Nephron (organoid): ENCODE measurements around the gene CABP5.

Experiments
- H3K27ac Mint-ChIP-seq, 3 experiments: 2 replicates each; pipeline ENCODE4 v1.8.0; 2020; ENCODE audit warnings: mixed read lengths in 3 of 3, mild to moderate bottlenecking in 2 of 3, moderate library complexity in 1 of 3
- H3K27me3 Mint-ChIP-seq: 2 replicates; pipeline ENCODE4 v1.8.0; 2021; ENCODE audit warnings: low read depth, mild to moderate bottlenecking, moderate library complexity, mixed read lengths
- H3K36me3 Mint-ChIP-seq: 2 replicates; pipeline ENCODE4 v1.8.0; 2020; ENCODE audit warnings: low read depth, mixed read lengths
- H3K4me1 Mint-ChIP-seq: 2 replicates; pipeline ENCODE4 v1.8.0; 2020; ENCODE audit warnings: mixed read lengths
- H3K4me3 Mint-ChIP-seq, 3 experiments: 2 replicates each; pipeline ENCODE4 v1.8.0; 2020; ENCODE audit warnings: mild to moderate bottlenecking in 3 of 3, mixed read lengths in 3 of 3, moderate library complexity in 2 of 3
- H3K9me3 Mint-ChIP-seq: 2 replicates; pipeline ENCODE4 v1.8.0; 2020; ENCODE audit warnings: mixed read lengths
- CTCF ChIP-seq, 3 experiments: fragments of 200-600 bp; sonication (generic); IDR thresholded peaks; one replicate each; pipeline ENCODE4 v1.5.0; 2021; ENCODE audit warnings: antibody characterized with exemption in 3 of 3; ENCODE audit not compliant: unreplicated experiment in 3 of 3

The CABP5 gene

GRCh38 chr19:48036765-48037164 lies 7.1 kb downstream of the CABP5 start:
- TF ChIP-seq CTCF (IDR thresholded peaks at IDR 0.05; ENCODE audit: unreplicated experiment in 3 of 3) = no peak
- Mint-ChIP-seq H3K9me3 (peaks cover 19% of the 10 kb centered on the region), H3K27ac (no peak overlapping the region), H3K36me3 (no peaks in the 10 kb centered on the region), H3K4me1 (no peaks in the 10 kb centered on the region), H3K4me3 (no peak overlapping the region), H3K27me3 (peaks cover 22% of the 10 kb centered on the region)

GRCh38 chr19:48033604-48034003 lies 10.3 kb downstream of the CABP5 start:
- Mint-ChIP-seq H3K27ac (no peak overlapping the region), H3K36me3 (no peaks in the 10 kb centered on the region), H3K9me3 (peaks cover 12% of the 10 kb centered on the region), H3K4me3 (no peak overlapping the region), H3K4me1 (no peaks in the 10 kb centered on the region), H3K27me3 (peaks cover 16% of the 10 kb centered on the region)
- TF ChIP-seq CTCF (IDR thresholded peaks at IDR 0.05; ENCODE audit: unreplicated experiment in 3 of 3) = no peak

- no peaks in the 10 kb centered on the region for H3K36me3 Mint-ChIP-seq
- no peak overlapping the region for H3K27ac Mint-ChIP-seq
- peaks cover 22% of the 10 kb centered on the region for H3K27me3 Mint-ChIP-seq
- H3K9me3 Mint-ChIP-seq = no peaks in the 10 kb centered on the region
- TF ChIP-seq CTCF (IDR thresholded peaks at IDR 0.05; ENCODE audit: unreplicated experiment in 3 of 3) = no peak
- H3K4me1 Mint-ChIP-seq = no peaks in the 10 kb centered on the region
- no peak overlapping the region for H3K4me3 Mint-ChIP-seq
These were observed 13.8 kb downstream of the CABP5 start for GRCh38 chr19:48030073-48030472.

GRCh38 chr19:48029431-48029830 lies 14.4 kb downstream of the CABP5 start:
- no peaks in the 10 kb centered on the region for H3K36me3 Mint-ChIP-seq
- no peaks in the 10 kb centered on the region for H3K9me3 Mint-ChIP-seq
- peaks cover 25% of the 10 kb centered on the region for H3K27me3 Mint-ChIP-seq
- TF ChIP-seq CTCF (IDR thresholded peaks at IDR 0.05; ENCODE audit: unreplicated experiment in 3 of 3) = no peak
- no peaks in the 10 kb centered on the region for H3K4me1 Mint-ChIP-seq
- no peak overlapping the region for H3K27ac Mint-ChIP-seq
- no peak overlapping the region for H3K4me3 Mint-ChIP-seq

GRCh38 chr19:48025480-48025879 lies 18.4 kb downstream of the CABP5 start:
- Mint-ChIP-seq H3K4me1 (no peaks in the 10 kb centered on the region), H3K27ac (no peak overlapping the region), H3K9me3 (no peaks in the 10 kb centered on the region), H3K4me3 (no peak overlapping the region), H3K27me3 (peaks cover 36% of the 10 kb centered on the region), H3K36me3 (no peaks in the 10 kb centered on the region)
- no peak for TF ChIP-seq CTCF (IDR thresholded peaks at IDR 0.05; ENCODE audit: unreplicated experiment in 3 of 3)

- Mint-ChIP-seq H3K4me3 (no peak overlapping the region), H3K27me3 (peaks cover 37% of the 10 kb centered on the region), H3K4me1 (no peaks in the 10 kb centered on the region), H3K27ac (no peak overlapping the region), H3K36me3 (no peaks in the 10 kb centered on the region), H3K9me3 (no peaks in the 10 kb centered on the region)
- TF ChIP-seq CTCF (IDR thresholded peaks at IDR 0.05; ENCODE audit: unreplicated experiment in 3 of 3) = no peak
These were observed 20.4 kb downstream of the CABP5 start for GRCh38 chr19:48023518-48023917.
